T1000 (cell line): ENCODE results near the gene THSD4.
"Not testable (repeated sequence)": the region's sequence is repeated elsewhere in the genome, so short reads cannot be mapped to it uniquely, and the experiment has no call there.

ENCODE experiments used
- DNase-seq: peaks from one replicate; lab custom pipeline; 2025; ENCODE audit warnings: mixed read lengths; lab: John Stamatoyannopoulos, UW

THSD4 gene

GRCh38 chr15:71121442-71121841 is 6.2 kb downstream of the THSD4 start:
- no peak for DNase-seq

- DNase-seq: no peak
Observed at GRCh38 chr15:71124937-71125790, 9.9 kb downstream of the THSD4 start.

- no peak for DNase-seq
Observed at GRCh38 chr15:71125831-71126450, 10.7 kb downstream of the THSD4 start.

GRCh38 chr15:71127083-71127482 is 11.8 kb downstream of the THSD4 start:
- DNase-seq: no peak

- not testable (repeated sequence) for DNase-seq
Observed at GRCh38 chr15:71128159-71128558, 12.9 kb downstream of the THSD4 start.

- DNase-seq: no peak
Observed at GRCh38 chr15:71128939-71129562, 13.8 kb downstream of the THSD4 start.

GRCh38 chr15:71129669-71130068 is 14.4 kb downstream of the THSD4 start:
- no peak for DNase-seq

GRCh38 chr15:71131601-71132362 is 16.5 kb downstream of the THSD4 start:
- no peak for DNase-seq

- DNase-seq: no peak
Observed at GRCh38 chr15:71133747-71134472, 18.6 kb downstream of the THSD4 start.

- peak; percentile 68 for DNase-seq
Observed at GRCh38 chr15:71136159-71136783, 21.0 kb downstream of the THSD4 start.

- no peak for DNase-seq
Observed at GRCh38 chr15:71136793-71137518, 21.7 kb downstream of the THSD4 start.

- DNase-seq: no peak
Observed at GRCh38 chr15:71138473-71138872, 23.2 kb downstream of the THSD4 start.

- no peak for DNase-seq
Observed at GRCh38 chr15:71139241-71139640, 24.0 kb downstream of the THSD4 start.

GRCh38 chr15:71141572-71141971 is 26.3 kb downstream of the THSD4 start:
- no peak for DNase-seq

- DNase-seq: no peak
Observed at GRCh38 chr15:71142780-71143179, 27.5 kb downstream of the THSD4 start.

GRCh38 chr15:71143373-71144310 is 28.4 kb downstream of the THSD4 start:
- no peak for DNase-seq

GRCh38 chr15:71145648-71146047 is 30.4 kb downstream of the THSD4 start:
- DNase-seq: no peak

- DNase-seq: no peak
Observed at GRCh38 chr15:71146580-71146982, 31.3 kb downstream of the THSD4 start.

GRCh38 chr15:71148048-71148447 is 32.8 kb downstream of the THSD4 start:
- DNase-seq: no peak
